HT-29 (cell line): ENCODE results near the gene PPM1G. TPM values are rescaled to one million over a fixed set of nuclear protein-coding genes. Genes with fewer than 3 reads are reported as not detected.

ENCODE experiments used
- DNase-seq: peaks from one replicate; pipeline ENCODE4 v3.0.0-alpha.2; 2015; ENCODE audit warnings: low spot score
- total RNA-seq: library from RNA; depleted of rRNA; stranded (reverse); fragments of >200 nt; shearing (Covaris generic); gene quantifications from 2 replicates; pipeline ENCODE4 v1.2.3, GENCODE V29; 2014; rRNA removed

PPM1G gene
- total RNA-seq, 1 experiment from 2014 or later, result 141 TPM

DNA sequence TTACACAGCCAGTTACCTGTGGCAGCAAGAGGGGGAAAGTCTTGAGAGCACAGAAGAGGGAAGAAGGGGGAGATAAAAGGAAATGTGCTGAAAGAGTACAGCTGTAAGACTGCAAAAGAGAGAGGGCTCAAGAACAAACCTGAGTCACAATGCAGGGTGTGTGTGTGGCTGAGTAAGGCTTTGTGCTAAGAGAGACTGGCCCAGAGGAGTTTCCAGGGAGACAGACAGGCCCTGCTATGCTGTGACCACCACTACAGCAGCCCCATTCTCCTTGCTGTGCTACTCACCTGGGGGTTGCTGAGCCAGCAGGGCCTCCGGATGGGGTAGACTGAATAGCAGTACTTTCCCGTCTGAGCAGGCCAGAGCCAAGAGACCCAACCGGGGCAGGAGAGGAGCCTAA lies 74.1 kb downstream of the PPM1G start:
- DNase-seq, result no peak

Other genes with a start within 250 kb of the PPM1G start
- gene ATRAID, start 197.6 kb downstream of the PPM1G start, total RNA-seq, result 75.0 and 86.6 TPM in 2 replicates
- gene SLC5A6, start 197.3 kb downstream of the PPM1G start, total RNA-seq, result 48.8 and 55.0 TPM in 2 replicates
- 78.5 and 88.5 TPM in 2 replicates for gene CAD, start 192.2 kb downstream of the PPM1G start, total RNA-seq
- not detected in 2 replicates for gene SLC30A3, start 146.5 kb downstream of the PPM1G start, total RNA-seq
- gene DNAJC5G, start 134.2 kb downstream of the PPM1G start, total RNA-seq, result not detected in 2 replicates
- gene TRIM54, start 127.2 kb downstream of the PPM1G start, total RNA-seq, result 5.8 and 7.1 TPM in 2 replicates
- gene UCN, start 101.1 kb downstream of the PPM1G start, total RNA-seq, result 4.9 and 5.6 TPM in 2 replicates
- 37.3 and 40.5 TPM in 2 replicates for gene MPV17, start 86.5 kb downstream of the PPM1G start, total RNA-seq
- 62.4 and 65.1 TPM in 2 replicates for gene GTF3C2, start 52.8 kb downstream of the PPM1G start, total RNA-seq
- gene EIF2B4, start 39.3 kb downstream of the PPM1G start, total RNA-seq, result 26.6 and 31.9 TPM in 2 replicates
- 72.8 and 79.9 TPM in 2 replicates for gene SNX17, start 39.0 kb downstream of the PPM1G start, total RNA-seq
- gene ZNF513, start 28.9 kb downstream of the PPM1G start, total RNA-seq, result 16.0 and 20.4 TPM in 2 replicates
- 49.7 and 50.1 TPM in 2 replicates for gene NRBP1, start 19.0 kb upstream of the PPM1G start, total RNA-seq
- 29.3 and 30.4 TPM in 2 replicates for gene KRTCAP3, start 32.8 kb upstream of the PPM1G start, total RNA-seq
- 21.1 and 24.0 TPM in 2 replicates for gene IFT172, start 80.2 kb upstream of the PPM1G start, total RNA-seq
- 0.26 TPM in 1 of 2 replicates, not detected in the other for gene FNDC4, start 85.6 kb upstream of the PPM1G start, total RNA-seq
- gene GCKR, start 87.2 kb upstream of the PPM1G start, total RNA-seq, result 0.76 and 1.4 TPM in 2 replicates
- 10.2 and 14.4 TPM in 2 replicates for gene ZNF512, start 173.5 kb upstream of the PPM1G start, total RNA-seq
- 0.99 and 3.7 TPM in 2 replicates for gene CCDC121, start 219.4 kb upstream of the PPM1G start, total RNA-seq
- gene GPN1, start 219.5 kb upstream of the PPM1G start, total RNA-seq, result 22.2 and 24.0 TPM in 2 replicates